Fibroblast of mammary gland (primary cell): ENCODE data around the gene ELMOD3.
"Not testable (repeated sequence)": the region's sequence is repeated elsewhere in the genome, so short reads cannot be mapped to it uniquely, and the experiment has no call there.

Experiments
- DNase-seq: peaks from one replicate; pipeline ENCODE4 v3.0.0-alpha.2; 2010; ENCODE audit warnings: low read depth
- H3K4me3 ChIP-seq: 2 replicates; pipeline ENCODE4 v1.5.1; 2011; ENCODE audit warnings: low read depth, mild to moderate bottlenecking, low read length, moderate library complexity; ENCODE audit not compliant: control insufficient read depth
- TF ChIP-seq, protein P1 (sequence below): conservative IDR thresholded peaks from 2 replicates; pipeline ENCODE4 v1.5.1; 2011; ENCODE audit warnings: low read depth, low read length, inconsistent platforms; ENCODE audit not compliant: control insufficient read depth, insufficient read depth

ELMOD3 gene

GRCh38 chr2:85324639-85325465, 29.7 kb upstream of the ELMOD3 start:
- peak; percentile 49 for DNase-seq
- TF ChIP-seq, protein P1, sequence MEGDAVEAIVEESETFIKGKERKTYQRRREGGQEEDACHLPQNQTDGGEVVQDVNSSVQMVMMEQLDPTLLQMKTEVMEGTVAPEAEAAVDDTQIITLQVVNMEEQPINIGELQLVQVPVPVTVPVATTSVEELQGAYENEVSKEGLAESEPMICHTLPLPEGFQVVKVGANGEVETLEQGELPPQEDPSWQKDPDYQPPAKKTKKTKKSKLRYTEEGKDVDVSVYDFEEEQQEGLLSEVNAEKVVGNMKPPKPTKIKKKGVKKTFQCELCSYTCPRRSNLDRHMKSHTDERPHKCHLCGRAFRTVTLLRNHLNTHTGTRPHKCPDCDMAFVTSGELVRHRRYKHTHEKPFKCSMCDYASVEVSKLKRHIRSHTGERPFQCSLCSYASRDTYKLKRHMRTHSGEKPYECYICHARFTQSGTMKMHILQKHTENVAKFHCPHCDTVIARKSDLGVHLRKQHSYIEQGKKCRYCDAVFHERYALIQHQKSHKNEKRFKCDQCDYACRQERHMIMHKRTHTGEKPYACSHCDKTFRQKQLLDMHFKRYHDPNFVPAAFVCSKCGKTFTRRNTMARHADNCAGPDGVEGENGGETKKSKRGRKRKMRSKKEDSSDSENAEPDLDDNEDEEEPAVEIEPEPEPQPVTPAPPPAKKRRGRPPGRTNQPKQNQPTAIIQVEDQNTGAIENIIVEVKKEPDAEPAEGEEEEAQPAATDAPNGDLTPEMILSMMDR = no peak
- peak overlapping the region; percentile 70 for H3K4me3 ChIP-seq

DNA sequence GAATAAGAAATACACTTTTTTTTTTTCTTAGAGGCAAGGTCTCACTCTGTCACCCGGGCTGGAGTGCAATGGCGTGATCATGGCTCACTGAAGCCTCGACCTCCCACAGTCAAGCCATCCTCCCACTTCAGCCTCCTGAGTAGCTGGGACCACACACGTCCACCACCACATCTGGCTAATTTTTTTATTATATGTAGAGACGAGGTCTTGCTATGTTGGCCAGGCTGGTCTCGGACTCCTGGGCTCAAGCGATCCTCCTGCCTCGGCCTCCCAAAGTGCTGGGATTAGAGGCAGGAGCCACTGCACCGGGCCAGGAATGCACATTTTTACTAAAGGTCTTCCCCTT, 29.1 kb upstream of the ELMOD3 start:
- H3K4me3 ChIP-seq = peak overlapping the region; percentile 70
- DNase-seq = no peak
- TF ChIP-seq, protein P1 = no peak

- peak; percentile 43 for DNase-seq
- H3K4me3 ChIP-seq = peak overlapping the region; percentile 70
- TF ChIP-seq, protein P1 = no peak
These were observed 28.0 kb upstream of the ELMOD3 start for GRCh38 chr2:85326406-85327159.

- H3K4me3 ChIP-seq = peak overlapping the region; percentile 70
- TF ChIP-seq, protein P1 = no peak
- DNase-seq = peak; percentile 47
These were observed 27.3 kb upstream of the ELMOD3 start for GRCh38 chr2:85327160-85327821.

GRCh38 chr2:85327822-85328617, 26.5 kb upstream of the ELMOD3 start, which contains the start of gene TGOLN2:
Gene TGOLN2, minus strand, starts transcription at chr2:85327989. Its CDS starts 27 bp downstream, at chr2:85327962.
- H3K4me3 ChIP-seq = peak within 1 kb of the TSS; percentile 70
- TF ChIP-seq, protein P1 = no peak
- peak; percentile 84 for DNase-seq

- no peak for DNase-seq
- TF ChIP-seq, protein P1 = no peak
- H3K4me3 ChIP-seq = no peak overlapping the region
These were observed 25.4 kb upstream of the ELMOD3 start for GRCh38 chr2:85329181-85329651.

GRCh38 chr2:85329701-85330100, 24.9 kb upstream of the ELMOD3 start:
- not testable (repeated sequence) for DNase-seq, H3K4me3 ChIP-seq
